ENCODE data around the gene FEZ2.

The FEZ2 gene

DNA sequence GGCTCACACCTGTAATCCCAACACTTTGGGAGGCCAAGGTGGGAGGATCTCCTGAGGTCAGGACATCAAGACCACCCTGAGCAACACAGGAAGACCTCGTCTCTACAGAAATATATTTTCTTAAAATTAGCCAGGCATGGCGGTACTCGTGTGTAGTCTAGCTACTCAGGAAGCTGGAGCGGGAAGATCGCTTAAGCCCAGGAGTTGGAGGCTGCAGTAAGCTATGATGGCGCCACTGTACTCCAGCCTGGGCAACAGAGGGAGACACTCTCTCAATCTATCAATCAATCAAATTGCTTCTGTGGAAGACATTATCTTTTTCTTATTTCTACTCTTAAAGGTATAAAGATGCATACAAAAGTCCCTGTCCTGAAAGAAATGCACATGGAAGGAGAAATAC, 11.3 kb downstream of the FEZ2 start:
- no peak for DNase-seq

DNA sequence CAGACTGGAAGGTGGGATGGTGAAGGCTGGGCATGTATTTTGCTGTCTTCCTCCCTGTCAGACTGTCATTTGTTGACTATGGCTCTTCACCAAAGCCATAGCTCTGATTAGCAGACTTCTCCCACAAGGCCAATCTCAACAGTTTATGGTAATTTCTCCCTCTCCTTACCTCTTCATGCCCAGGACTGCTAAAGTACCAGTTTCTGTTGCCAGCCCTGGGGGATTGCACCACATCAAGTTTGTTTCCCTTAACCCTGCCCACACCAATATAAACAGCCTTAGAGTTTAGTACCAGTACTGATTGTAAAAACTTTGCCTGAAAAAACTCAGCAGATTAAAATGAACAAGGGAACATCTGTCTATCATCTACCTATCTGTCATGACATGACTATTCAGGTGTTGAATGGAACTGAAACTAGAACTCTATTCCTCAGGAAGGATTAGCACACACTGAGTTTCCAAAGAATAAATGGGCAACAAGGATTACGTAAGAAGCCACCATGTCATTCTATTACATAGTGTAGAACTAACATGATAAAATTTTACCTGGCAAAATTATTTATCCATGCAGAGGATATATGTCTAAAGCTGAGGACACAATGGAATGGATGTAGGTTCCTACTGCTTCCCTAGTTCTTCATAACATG, 13.7 kb downstream of the FEZ2 start:
- DNase-seq = no peak

DNA sequence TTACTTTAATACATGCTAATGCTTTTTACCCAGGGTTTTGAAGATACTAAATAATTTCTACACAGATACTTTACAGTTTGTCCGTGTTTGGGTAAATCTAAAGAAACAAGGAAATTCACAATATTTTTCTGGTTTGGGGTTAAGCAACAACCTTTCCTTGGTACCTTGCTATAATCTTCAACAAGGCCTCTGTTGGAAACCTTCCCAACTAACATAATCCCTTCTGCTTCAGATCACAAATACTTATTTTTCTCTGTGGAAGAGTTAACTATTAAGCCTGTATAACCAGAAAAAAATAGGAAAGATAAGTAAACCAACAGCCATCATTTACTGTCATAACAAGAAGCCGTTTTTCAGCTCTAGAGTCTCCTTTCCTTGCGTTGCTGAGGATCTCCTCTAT, 15.0 kb downstream of the FEZ2 start:
- no peak for DNase-seq

DNA sequence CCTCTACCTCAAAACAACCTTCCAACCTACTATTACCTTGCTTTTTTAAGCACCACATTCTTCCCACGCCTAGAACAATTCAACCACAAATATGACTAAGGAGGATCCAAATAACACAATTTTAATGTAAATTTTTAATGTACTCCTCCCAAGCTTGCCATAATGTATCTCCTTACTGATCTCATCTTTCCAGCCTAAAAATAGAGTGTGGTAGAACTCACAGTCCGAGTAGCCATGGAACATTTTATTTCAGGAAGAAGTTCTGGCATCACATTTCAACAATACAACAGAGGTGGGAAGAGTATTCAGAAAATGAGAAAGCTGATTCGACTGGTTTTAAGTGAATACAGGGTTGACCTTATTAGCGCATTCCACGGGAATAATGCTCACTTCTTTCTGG, 15.4 kb downstream of the FEZ2 start:
- no peak for DNase-seq

DNA sequence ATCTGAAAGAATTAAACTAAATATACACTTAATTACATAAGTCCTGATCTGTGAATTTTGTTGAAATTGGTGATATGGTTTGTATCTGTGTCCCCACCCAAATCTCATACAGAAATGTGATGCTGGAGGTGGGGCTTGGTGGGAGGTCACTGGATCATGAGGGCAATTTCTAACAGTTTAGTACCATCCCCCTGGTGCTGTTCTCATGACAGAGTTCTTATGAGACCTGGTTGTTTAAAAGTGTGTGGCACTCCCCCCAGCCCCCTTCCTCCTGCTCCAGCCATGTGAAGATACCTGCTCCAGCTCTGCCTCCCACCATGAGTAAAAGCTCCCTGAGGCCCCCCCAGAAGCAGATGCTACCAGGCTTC, 18.7 kb downstream of the FEZ2 start:
- no peak for DNase-seq

DNA sequence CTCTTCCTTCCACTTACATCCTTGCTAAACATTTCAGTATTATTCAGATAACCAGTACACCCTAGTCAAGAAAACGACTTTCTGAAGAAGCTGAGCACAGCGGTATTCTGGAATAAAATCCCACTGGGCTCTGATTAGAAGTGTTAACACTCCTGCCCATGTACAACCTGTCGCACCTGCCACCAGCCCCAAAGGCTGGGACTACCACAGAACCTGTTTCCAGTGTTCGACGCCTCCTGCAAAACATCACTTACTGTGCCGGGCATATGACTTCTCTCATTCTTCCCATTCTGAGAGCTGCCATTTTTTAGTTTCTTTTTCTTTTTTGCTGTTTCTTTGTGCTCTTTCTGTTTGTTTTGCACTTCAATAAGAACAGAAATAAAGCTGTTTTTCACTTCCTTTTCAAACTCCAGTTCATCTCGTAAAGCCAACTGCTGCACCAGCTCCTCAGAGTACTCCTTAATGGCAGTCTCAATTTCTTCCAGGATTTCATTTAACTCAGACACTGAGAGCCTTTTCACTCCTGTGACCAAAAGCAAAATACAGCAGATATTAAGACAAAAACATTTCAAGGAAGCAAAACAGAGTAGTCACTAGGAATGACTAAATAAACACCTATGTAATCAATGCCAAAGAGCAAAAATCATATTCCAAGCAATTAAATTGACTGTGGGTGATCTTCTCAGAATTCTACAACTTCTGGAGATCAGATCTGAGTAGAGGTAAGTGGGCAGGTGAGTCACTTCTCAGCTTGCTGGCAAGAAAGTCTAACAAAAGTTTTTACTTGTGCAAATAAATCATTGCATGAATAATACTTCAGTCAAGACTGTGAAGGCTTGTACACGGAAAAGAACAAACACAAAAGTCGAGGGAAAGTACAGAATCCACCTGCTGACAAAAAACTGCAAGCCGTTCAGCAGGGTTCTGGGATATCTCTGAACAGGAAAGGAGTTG, 19.3 kb downstream of the FEZ2 start:
- no peak for DNase-seq

DNA sequence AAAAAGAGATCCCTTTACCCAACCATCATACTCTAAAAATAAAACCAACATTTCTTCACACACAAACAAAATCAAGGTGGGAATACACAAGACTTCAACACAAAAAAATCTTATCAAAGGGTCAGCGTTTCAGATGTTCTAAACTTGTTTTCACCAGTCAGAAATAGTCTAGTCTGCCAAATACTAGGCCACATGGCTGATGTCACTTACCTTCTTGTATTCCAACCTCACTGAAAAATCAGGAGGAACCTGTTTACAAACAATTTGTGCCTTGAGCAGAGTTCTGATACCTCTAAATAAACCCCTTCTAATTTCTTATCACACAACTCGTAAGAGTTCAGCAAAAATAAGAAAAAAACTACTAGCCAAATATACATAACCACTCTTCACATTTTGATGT, 20.1 kb downstream of the FEZ2 start:
- no peak for DNase-seq

DNA sequence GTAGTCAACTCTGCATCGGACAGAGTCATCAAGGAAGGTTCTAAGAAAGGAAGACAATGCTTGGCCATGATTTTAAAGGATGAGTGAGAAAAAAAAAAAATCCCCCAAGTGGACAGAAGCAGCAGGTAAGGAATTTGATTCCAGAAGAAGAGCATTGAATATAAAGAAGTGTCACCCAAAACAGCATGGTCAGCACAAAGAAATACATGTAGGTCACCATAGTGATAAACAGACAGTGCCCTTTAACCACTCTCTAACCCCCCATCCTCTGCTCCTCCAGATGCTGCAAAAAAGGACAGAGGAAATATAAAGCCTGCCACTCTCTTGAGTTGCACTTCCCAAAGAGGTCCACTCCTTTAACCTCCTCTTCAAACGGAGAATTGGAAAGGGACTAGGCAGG, 23.4 kb downstream of the FEZ2 start:
- no peak for DNase-seq

DNA sequence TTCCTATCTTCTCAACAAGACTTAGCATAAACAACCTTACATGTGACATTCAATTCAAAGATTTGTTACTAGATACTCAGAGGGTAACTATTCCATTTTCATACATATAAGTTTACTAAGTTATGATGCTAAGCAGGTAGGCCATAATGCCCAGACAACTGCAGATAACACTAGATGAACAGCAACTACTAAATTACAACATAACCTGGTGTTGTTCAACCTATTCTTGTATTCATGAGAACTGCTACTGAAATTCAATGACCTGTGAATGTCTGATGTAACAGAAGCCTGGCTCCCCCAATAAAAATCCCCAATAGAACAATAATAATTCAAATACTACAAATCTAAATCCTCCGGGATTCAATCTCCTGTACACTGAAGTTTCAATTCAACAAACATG, 24.8 kb downstream of the FEZ2 start:
- DNase-seq = no peak

DNA sequence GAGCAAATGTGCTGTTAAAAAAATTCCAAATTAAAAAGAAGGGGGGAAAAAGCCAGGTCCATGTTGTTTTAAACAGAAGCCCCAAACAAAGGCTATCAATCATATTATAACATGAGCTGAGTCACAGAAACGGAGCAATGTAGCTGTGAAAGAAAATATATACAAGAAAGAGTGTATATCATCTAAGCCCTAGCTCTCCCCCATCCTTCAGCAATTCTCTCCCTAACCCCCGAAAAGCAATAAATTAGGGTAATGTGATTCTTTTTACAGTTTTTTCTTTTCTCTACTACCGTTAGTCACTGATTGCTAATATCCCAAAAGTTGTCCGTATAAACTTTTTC, 25.3 kb downstream of the FEZ2 start:
- DNase-seq = no peak

DNA sequence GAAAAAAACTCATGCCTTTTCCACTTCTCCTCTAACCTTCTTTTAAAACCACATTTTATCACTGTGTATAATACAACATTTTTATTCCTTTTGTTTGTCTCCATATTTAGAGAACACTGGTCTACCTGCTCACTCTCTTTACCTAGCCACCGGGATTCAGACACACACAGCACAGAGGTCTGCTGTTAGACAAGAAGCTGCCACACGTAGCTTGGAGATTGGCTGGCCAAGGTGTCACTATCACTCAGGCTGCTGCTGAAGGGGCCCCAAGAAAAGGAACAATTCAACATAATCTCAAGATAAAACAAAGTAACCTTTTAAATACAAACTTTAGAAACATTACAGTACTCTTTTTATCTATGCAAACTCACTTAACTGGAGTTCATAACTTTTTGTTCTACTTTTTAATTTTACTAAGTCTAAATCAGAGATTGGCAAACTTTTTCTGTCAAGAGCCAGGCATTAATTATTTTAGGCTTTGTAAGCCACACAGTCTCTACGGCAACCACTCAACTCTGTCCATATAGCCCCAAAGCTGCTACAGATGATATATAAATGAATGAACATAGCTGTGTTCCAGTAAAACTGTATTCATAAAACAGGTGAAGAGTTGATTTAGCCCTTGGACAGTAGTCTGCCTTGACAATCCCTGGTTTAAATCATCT, 25.8 kb downstream of the FEZ2 start:
- DNase-seq = no peak

DNA sequence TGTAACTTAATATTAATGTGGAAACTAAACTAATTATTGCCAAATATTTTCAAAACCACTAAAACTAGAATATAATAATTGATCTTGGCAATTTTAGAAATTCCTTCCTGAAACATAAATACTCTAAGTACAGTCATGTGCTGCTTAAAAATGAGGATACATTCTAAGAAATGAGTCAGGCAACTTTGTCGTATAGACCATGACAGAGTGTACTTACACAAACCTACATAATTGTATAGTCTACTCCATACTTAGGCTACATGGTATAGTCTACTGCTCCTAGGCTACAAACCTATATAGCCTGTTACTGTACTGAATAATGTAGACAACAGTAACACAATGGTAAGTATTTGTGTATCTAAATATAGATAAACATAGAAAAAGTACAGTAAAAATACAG, 27.6 kb downstream of the FEZ2 start:
- no peak for DNase-seq

DNA sequence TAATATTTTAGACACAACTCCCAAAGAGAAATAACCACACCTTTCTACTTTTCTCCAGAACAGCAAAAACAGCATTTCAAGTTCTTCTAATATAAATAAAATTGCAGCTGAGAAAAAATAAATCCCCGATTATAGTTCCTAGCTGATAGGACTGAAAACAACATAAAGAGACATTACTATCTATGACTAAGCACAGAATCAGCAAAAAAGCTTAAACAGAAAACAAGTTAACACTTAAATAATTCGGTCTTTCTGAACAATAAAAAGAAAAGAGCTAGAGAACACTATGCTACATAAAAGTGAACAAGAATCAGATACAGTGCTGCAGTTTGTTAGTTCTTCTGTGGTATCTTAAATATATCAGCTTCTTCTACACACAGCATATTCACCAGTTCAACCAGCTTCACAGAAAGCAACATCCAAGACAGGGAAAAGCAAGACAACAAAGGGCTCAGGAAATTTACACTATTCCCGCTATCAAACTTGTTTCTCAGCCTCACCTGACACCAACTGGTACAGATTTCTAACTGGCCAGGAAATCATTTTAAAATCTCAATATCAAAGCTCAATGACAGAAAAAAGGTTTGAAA, 28.6 kb downstream of the FEZ2 start:
- DNase-seq = no peak

DNA sequence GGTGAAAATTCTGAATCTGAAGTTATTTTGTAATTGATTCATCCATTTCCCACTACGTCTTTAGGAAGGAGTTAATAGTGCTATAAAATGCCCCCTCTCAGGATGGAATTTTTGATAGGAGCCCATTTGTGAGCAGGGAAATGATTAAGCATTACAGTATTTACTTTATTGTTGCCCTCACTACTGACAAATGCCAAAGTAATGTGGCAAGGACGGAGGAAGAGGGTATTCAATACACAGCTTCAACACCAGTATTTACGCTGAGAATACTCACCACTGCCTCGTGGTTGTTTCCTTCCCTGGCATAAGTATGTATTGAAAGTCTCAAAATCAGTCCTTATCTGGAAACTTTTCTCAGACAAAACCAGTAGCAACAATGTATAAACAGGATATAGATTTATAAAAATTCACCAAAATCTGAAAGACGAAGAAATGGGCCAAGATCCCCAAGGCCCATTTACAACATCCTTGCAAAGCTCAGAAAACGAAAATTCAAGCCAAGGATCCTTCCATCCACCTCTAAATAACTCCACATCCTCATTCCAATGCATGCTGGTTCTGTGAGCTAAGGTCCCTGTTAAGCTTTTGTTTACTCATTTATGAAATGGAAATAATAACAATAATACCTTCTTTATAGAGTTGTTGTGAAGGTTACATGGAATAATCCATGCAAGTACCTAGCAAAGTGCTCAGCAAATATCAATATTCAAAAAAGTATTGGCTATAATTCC, 29.3 kb downstream of the FEZ2 start:
- DNase-seq = peak; percentile 11

DNA sequence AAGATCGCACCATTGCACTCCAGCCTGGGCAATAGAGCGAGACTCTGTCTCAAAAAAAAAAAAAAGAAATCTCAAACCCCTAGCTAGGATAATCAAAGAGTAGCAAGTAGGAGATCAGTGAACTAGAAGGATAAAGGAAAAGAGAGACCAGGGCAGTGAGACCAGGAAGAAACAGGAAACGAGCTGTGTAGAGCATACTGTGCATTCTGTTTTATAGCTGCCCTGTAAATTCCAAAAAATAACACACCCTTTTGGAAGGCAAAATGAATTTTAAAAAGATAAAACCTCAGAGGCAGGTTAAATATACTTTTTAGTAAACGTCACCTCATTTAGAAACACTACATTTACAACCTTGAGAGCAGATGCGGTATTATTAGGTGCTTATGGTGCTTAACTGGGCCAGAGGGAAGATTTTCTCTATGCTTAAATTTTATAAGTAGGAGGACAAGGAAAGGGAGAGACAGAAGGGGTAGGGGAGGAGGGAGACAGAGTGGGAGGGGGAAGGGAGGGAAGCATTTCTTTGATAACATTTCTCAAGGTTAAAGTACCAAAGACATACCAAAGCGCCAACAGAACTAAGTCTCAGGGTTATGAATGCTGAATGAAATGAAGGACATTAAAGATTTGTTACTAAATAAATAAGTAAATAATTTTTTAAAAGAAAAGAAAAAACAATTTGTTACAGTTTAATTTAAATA, 30.1 kb downstream of the FEZ2 start:
- DNase-seq = no peak

DNA sequence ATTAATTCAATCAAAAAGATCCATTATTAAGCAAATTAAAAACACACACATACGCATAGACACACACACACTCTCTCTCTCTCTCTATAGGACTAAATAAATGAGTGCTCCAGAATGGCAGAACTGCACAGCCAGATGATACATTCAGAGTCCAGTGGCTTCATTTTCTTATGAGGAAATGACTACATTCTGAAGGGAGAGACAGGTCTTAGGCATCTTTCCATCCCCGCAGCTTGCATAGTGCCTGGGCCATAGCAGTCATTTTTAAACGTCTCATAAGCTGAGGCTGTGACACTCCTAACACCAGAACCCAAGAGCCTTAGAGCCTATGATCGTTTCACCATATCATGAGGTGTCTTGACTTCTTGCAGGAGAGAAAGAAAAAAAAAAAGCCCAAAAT, 31.1 kb downstream of the FEZ2 start:
- DNase-seq = no peak

DNA sequence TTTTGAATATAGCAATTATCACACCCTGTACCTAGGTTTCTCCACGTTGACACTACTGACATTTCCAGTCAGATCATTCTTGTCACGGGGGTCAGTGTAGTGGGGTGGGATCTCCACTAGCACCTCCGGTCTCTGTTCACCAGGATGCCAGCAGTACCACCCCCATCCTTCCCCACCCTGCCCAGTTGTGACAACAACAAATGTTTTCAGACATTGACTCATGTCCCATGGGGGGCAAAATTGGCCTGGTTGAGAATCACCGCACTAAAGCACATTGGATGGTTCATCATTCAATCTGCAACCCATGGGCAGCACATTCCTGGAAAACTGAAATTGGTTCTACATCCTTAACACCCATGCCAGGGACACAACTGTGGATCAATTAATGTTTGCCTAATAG, 32.3 kb downstream of the FEZ2 start:
- no peak for DNase-seq

DNA sequence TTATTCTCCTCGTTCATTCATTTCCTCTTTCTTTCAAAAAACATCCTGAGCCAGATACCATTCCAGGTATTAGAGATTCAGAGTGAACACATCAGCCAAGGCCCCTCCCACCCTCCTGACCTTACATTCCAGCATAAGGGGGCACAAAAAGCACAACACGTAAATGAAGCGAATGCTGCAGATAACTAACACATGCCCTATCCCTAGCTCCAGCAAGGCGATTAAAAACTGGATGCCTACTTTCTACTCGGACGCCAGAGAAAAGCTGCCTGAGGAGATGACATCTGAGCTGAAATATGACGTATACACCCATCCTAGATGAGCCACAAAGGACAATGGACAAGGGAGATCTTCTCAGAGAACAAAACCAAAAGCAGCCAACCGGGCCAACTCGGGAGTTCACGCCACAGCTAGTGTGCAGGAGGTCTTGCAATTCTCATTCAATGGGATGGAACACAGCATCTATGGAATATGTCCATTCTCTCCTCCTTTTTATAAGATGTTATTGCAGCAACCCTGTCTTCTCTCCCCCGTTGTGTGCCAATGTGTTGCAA, 33.5 kb downstream of the FEZ2 start:
- DNase-seq = no peak

DNA sequence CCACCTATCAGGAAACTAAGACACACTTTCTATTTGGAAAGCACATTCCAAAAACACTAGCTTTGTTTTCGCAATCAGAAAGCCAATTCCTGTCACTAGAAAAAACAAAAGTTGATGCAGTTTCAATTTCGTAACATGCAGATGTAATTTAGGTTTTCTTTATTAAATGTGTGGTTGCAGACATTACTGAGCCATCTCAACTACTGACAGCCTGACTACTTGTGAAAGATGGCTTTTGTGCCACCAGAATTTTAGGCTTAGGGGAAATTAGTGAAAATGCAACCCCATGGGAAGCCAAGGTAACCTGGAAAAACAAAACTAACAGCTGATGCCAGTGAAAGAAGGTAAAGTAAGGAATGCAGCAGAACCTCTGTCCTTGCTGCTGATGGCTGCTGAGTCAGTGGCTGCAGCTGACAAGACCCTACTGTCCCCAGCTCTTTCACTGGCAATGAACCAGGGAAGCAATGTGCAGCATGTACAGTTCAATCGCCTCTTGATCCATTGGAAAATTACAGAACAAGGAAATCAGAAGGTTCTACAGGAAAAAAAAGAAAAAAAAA, 34.9 kb downstream of the FEZ2 start:
- no peak for DNase-seq

DNA sequence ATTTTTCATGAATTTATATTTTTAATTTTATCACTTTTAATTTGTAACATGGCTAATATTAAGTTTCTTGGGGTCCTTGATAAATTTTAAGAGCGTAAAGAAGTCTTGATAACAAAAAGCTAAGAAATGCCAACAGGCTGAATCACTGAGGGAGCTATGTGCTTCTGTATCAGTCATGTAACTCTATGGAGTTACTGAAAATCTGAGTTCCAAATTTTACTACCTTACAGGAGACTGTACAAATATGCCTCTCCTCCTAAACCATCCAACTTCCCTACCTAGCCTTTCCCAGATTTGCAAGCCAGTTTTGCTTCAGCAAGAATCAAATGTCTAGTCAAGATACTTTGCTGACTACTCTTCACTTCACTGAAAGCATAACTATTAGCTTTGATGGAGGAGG, 35.7 kb downstream of the FEZ2 start:
- no peak for DNase-seq

DNA sequence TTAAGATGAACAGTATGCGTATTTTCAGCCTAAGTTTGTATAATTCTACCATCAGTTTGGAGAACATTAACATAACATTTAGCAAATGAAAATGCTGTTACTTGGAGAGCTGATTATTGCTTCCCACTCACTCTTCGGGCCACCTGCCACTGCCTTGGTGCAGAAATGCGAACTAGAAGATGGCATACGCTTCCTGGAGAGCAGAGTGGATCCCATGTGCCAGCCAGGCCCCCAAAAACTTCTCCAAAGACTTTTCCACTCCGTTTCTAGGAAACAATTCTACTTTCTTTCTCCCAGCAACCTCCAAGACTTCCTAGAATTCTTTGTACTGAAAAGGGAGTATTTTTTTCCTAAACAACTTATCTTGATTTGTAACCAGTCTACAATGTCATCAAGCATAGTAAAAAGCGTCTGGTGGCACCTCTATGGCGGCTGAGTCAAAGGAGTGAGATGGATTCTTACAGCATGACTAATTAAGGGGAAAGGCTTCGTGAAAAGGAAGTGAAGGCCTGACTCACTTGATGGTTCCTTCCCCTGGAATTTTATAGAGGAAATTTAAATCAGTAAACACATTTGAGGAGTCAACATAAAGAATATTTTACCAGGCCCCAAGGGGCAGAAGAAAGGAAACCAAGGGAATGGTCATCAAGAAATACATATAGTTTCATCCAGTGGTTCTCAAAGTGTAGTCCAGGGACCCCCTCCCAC, 36.6 kb downstream of the FEZ2 start:
- DNase-seq = peak; percentile 54
